Measurements from ENCODE around the gene PPP1R3F. TPM values are rescaled to one million over a fixed set of nuclear protein-coding genes. Genes with fewer than 3 reads are reported as not detected.
A peak's percentile ranks its signal among the peaks of the same experiment; 100 is the strongest.

The PPP1R3F gene
- total RNA-seq, 4 donors from 2014 or later, result 12.0 to 27.5 (median 17.0) TPM

- Histone ChIP-seq H3K4me1 (peaks cover 0 to 55% (median 7%) of the 10 kb centered on the region in 3 donors), H3K27me3 (no peaks in the 10 kb centered on the region), H3K4me3 (no peak overlapping the region), H3K9me3 (no peaks in the 10 kb centered on the region), H3K27ac (no peak overlapping the region), H3K36me3 (no peaks in the 10 kb centered on the region)
- no peak for ATAC-seq
- TF ChIP-seq EP300 (IDR thresholded peaks at IDR 0.05) (no peak), POLR2A (IDR thresholded peaks at IDR 0.05) (no peak), POLR2AphosphoS5 (IDR thresholded peaks at IDR 0.05) (no peak)
- TF ChIP-seq, protein P1, sequence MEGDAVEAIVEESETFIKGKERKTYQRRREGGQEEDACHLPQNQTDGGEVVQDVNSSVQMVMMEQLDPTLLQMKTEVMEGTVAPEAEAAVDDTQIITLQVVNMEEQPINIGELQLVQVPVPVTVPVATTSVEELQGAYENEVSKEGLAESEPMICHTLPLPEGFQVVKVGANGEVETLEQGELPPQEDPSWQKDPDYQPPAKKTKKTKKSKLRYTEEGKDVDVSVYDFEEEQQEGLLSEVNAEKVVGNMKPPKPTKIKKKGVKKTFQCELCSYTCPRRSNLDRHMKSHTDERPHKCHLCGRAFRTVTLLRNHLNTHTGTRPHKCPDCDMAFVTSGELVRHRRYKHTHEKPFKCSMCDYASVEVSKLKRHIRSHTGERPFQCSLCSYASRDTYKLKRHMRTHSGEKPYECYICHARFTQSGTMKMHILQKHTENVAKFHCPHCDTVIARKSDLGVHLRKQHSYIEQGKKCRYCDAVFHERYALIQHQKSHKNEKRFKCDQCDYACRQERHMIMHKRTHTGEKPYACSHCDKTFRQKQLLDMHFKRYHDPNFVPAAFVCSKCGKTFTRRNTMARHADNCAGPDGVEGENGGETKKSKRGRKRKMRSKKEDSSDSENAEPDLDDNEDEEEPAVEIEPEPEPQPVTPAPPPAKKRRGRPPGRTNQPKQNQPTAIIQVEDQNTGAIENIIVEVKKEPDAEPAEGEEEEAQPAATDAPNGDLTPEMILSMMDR (IDR thresholded peaks at IDR 0.05), result no peak
- 56 to 77% methylated on average over 3 to 5 of the region's 6 CpGs for WGBS, 2 donors (ENCODE audit: low coverage in 1 of 2)
These were observed 2.8 kb downstream of the PPP1R3F start for GRCh38 chrX:49272421-49272820.

DNA sequence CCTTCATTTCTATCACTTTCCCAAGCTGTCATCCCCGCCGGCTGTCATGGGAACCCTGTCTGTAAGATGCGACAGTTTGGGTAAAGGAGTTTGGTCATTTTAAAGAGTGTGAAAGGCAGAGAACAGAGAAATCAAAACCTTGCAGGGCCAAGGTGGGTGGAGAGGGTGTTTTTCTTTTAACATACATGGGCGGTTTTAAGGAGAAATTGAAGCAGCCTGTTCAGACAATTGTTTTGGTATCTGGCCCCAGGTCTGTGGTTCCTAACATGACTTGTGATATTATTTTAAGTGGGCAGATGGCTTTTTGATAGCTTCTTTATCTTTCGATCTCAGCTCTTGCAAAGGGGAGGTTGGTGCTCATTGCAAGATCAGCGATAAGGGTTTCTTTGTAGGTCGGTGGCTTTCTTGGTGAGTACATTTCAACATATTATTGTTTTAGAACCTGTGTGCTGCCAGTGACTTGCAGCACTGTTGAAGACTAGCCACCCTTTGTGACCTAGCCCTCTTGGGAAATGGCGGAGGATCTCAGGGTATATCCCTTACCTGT is 3.7 kb downstream of the PPP1R3F start:
- no peak for ATAC-seq

GRCh38 chrX:49276207-49276606 is 6.6 kb downstream of the PPP1R3F start:
- Histone ChIP-seq H3K36me3 (no peaks in the 10 kb centered on the region), H3K4me3 (no peak overlapping the region), H3K9me3 (no peaks in the 10 kb centered on the region), H3K4me1 (peaks cover 0 to 45% (median 0%) of the 10 kb centered on the region in 3 donors), H3K27ac (no peak overlapping the region), H3K27me3 (no peaks in the 10 kb centered on the region)
- no peak for ATAC-seq
- 33 to 100% methylated on average over 1 of the region's 1 CpG for WGBS, 2 donors (ENCODE audit: low coverage in 1 of 2)
- TF ChIP-seq, protein P1 (IDR thresholded peaks at IDR 0.05), result no peak

More for the DNA sequence above, 3.7 kb downstream of the PPP1R3F start:
- no peaks in the 10 kb centered on the region for H3K27me3 ChIP-seq
- WGBS, 2 donors (ENCODE audit: low coverage in 1 of 2), result 89% methylated on average over 4 of the region's 8 CpGs; no CpG with 5 or more reads in 1 of the 2 donors
- H3K4me3 ChIP-seq, result no peak overlapping the region
- H3K9me3 ChIP-seq, result no peaks in the 10 kb centered on the region
- peaks cover 0 to 55% (median 7%) of the 10 kb centered on the region in 3 donors for H3K4me1 ChIP-seq
- no peak overlapping the region for H3K27ac ChIP-seq
- H3K36me3 ChIP-seq, result no peaks in the 10 kb centered on the region
- no peak for TF ChIP-seq POLR2A (IDR thresholded peaks at IDR 0.05)
- TF ChIP-seq EP300 (IDR thresholded peaks at IDR 0.05), result no peak
- TF ChIP-seq POLR2AphosphoS5 (IDR thresholded peaks at IDR 0.05), result no peak
- TF ChIP-seq, protein P1 (IDR thresholded peaks at IDR 0.05), result no peak

DNA sequence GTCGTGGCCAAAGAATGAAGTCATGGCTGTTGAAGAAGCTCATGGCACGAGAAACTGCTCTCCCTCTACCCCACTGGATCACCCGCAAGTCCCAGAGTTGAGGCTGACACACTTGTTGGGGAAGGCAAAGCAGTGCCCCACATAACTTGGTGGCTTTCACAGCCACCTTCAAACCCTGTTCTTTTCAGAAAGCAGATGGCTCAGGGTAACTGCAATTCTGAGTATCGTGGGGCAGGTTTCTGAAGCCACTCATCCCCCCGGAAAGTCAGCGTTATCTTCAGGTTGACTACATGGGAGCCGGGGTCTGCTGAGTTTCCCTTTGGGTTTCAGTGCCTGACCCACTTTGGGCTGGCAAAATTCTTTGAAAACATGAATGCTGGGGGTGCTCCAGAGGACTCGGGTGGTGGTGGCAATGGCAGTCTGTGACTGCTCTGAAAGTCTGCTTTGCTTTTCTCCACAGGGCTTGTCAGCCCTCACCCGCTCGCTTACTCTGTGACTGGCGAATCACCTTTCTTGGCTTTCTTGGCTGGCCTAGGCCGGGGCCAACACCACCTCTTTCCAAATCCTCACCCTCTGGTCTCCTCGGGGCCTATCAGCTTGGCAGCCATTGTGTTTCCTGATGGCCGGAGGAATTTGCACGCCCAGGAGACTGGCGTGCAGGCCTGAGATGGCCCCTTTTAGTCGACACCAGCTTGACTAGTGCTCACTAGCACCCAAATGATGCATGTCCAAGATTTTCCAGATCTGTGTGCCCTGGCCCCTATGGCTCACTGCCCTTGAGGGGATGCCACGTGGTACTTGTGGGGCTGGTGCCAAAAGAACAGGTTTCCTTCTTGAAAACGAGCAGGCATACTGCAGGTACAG is 7.3 kb downstream of the PPP1R3F start:
- peak overlapping the region in 1 of 4 donors; percentile 9 for H3K27ac ChIP-seq
- H3K4me3 ChIP-seq, result no peak overlapping the region
- 36 to 67% methylated on average over 4 to 12 of the region's 19 CpGs for WGBS, 2 donors (ENCODE audit: low coverage in 1 of 2)

More for the DNA sequence above, 7.3 kb downstream of the PPP1R3F start:
- no peaks in the 10 kb centered on the region for H3K36me3 ChIP-seq
- no peak for ATAC-seq
- peaks cover 0 to 38% (median 0%) of the 10 kb centered on the region in 3 donors for H3K4me1 ChIP-seq
- H3K9me3 ChIP-seq, result no peaks in the 10 kb centered on the region
- TF ChIP-seq, protein P1 (IDR thresholded peaks at IDR 0.05), result no peak
- TF ChIP-seq EP300 (IDR thresholded peaks at IDR 0.05) (no peak), POLR2A (IDR thresholded peaks at IDR 0.05) (no peak), POLR2AphosphoS5 (IDR thresholded peaks at IDR 0.05) (no peak)
- H3K27me3 ChIP-seq, result no peaks in the 10 kb centered on the region
